GM12872 (cell line): ENCODE measurements around the gene FRMD5.

Experiments used
- TF ChIP-seq, protein P1 (sequence below): IDR thresholded peaks from 3 replicates; pipeline ENCODE4 v1.5.1; 2011; ENCODE audit warnings: low read depth, mild to moderate bottlenecking, low read length, moderate library complexity; ENCODE audit not compliant: insufficient read depth

FRMD5 gene

DNA sequence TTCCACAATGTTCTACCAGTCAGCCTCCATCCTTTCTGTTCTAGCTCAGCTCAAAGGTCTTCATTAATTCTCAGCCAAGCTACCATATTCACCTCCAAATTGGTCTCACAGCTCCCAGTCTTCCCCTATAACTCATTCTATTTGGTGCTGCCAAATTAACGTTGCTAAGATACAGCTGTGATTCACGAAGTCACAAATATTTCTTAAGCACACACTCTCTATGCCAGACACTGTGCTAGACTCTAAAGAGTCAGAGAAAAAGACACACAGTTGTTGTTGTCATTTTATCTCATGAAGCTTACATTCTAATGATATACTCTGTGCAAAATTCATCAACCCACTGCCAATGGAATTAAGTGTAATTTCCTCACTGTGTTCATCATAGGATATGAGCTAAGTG, 102.8 kb downstream of the FRMD5 start:
- TF ChIP-seq, protein P1, sequence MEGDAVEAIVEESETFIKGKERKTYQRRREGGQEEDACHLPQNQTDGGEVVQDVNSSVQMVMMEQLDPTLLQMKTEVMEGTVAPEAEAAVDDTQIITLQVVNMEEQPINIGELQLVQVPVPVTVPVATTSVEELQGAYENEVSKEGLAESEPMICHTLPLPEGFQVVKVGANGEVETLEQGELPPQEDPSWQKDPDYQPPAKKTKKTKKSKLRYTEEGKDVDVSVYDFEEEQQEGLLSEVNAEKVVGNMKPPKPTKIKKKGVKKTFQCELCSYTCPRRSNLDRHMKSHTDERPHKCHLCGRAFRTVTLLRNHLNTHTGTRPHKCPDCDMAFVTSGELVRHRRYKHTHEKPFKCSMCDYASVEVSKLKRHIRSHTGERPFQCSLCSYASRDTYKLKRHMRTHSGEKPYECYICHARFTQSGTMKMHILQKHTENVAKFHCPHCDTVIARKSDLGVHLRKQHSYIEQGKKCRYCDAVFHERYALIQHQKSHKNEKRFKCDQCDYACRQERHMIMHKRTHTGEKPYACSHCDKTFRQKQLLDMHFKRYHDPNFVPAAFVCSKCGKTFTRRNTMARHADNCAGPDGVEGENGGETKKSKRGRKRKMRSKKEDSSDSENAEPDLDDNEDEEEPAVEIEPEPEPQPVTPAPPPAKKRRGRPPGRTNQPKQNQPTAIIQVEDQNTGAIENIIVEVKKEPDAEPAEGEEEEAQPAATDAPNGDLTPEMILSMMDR: no peak

DNA sequence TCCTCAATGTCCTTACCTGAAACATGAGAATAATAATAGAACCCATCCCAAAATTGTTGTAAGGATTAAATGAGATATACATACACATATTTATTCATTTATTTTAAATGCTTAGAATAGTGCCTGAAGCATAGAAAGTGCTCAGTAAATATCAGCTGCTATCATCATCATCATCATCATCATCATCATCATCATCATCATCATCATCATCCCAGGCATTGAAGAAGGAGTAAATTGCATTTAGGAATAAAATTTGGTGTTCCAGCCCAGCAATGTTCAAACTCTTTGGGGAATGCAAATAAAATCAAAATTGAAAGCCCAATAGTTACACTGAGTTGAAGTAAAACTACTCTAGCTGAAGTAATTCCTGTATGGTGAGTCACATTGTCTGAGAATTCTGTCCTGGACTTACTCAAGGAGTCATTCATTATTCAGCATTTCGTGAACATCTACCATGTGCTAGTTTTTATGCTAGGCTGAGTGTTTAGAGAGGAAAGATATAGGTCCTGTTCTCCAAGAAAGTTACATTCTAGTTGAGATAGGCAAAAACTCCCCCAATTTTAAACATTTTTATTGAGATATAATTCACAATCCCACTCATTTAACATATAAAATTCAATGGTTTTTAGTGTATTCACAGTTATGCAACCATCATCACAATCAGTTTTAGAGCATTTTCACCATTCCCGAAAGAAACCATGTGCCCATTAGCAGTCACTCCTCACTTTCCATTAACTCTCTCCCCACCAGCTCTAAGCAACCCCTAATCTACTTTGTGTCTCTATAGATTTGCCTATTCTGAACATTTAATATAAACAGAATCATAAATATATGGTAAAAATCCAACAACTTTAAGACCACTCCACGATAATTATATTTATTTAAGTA, 107.2 kb downstream of the FRMD5 start:
- TF ChIP-seq, protein P1: no peak

DNA sequence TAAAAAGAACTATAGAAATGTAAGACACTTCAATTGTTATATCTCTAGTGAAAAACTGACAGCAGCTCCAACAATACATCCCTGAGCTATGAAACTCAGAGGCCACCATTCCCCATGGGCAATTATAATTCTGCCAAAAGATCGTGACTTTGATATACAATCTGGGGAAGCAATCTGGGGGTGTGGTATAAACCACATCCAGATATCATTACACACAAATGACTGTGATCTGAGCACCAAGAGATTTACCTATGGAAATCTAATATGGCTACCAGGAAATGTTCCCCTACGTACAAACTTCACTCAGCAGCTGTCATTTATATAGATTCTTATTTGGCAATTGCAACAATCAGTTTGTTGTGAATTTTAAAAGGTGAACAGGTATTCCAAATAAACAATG, 110.3 kb downstream of the FRMD5 start:
- TF ChIP-seq, protein P1: no peak

DNA sequence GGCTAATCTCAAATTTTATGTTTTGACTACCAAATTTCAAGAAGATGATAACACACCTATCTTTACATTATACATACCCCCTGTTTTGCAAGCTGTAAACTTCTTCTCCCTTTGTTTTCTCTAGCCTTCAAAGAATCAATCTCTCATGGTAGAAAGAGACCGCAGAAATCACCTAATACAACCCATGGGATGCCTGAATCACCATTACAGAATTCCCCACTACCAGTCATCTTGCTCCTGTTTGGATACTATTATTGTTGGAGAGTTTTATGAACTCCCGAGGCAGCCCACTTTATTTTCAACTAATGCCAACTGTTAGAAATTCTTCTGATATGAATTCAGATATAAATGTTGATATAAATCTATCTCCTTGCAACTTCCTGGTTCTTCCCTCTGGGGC, 110.9 kb downstream of the FRMD5 start:
- TF ChIP-seq, protein P1: no peak

DNA sequence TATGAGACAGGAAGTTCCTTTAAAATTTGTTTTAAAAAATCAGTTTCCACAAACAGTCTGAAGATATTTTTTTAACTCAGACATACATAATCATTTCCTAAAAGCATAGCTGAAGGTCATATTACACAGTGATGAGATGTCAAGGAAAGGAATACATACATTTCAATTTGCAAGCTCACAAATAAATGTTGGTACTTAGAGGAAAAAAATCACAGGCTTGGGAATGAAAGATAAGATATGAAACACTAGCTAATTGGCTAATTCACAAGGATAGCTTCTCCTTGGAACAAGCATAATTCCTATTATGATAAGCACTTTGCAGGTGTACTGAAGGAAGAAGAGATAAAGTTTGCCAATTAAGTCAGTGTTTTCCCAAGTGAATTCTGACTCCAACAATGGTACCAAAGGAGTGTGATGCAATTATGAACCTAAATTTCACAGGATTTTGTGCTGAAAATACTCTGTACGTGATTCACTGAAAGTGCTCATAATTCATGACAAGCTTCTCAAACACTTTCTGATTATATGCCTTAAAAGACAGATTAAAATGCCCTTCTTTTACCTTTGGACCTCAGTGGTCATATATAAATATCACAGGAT, 112.4 kb downstream of the FRMD5 start:
- TF ChIP-seq, protein P1: no peak

DNA sequence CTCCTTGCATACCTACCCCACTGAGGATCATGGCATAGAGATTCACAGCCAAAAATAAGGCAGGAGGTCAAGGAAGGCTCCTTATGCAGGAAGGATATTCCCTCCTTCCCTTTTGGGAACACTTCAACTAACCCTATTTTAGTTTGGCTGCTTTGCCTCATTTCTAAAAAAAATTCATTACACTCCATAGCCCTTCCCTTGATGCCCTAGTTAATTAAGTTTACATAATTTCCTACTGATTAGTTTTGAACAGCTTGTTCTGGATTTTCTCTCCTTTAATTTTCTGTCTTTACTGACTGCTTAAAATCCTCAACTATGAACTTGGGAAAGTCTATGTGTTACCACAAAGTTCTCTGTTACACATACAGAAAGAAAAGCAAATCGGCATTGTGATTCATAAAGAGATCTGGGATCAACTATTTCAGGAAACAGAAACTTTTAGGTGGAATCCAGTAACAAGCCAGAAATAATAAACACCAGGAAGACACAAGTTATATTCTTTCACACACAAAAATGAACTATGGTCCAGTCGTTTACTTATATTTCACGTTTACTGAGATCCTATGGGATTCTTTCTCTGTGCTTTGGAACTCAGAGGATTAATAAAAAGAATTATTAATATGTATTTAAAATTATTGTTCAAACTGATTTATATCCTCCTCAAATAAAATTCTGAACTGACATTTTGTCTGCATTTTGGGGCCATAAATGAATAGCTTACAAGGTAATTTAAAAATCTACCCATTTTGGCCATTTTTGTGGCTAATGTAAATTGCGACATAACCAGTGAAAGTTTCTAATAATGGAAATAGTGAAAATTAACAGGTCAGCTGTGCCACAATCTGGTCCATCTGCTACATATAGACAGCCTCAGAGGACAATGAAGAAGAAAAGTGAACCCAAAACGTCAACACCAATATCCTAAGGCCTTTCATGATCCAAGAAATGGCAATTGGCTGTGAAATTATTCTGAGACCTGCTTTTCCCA, 113.8 kb downstream of the FRMD5 start:
- TF ChIP-seq, protein P1: no peak

DNA sequence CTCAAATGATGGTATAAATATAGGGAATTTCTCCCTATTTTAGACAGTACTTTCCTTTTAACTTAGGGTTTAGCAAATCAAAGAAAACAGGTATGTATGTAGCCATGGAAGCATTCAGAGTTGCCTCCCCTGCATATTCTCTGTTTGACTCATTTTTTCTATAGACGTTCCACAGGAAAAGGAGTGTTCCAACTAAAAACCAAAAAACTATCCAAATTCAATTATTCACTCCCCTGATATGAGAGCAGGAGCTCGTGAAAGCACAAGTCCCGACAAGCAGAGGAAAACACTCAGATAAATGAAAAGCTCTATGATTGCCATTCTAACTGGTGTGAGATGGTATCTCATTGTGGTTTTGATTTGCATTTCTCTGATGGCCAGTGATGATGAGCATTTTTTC, 119.5 kb downstream of the FRMD5 start:
- TF ChIP-seq, protein P1: no peak
